Epithelial cell of esophagus (primary cell): Measurements from ENCODE around the gene FTSJ3.
"Not testable (repeated sequence)": the region's sequence is repeated elsewhere in the genome, so short reads cannot be mapped to it uniquely, and the experiment has no call there.

Source experiments
- DNase-seq: peaks from one replicate; pipeline ENCODE4 v3.0.0; 2010; ENCODE audit warnings: low read depth
- H3K4me3 ChIP-seq: 2 replicates; pipeline ENCODE4 v1.5.1; 2011; ENCODE audit warnings: mild to moderate bottlenecking, low read length, control low read depth
- CTCF ChIP-seq: IDR thresholded peaks from 2 replicates; pipeline ENCODE4 v1.5.1; 2011; ENCODE audit warnings: low read depth, mild to moderate bottlenecking, low read length, control low read depth, inconsistent platforms; ENCODE audit not compliant: insufficient read depth; ENCODE audit errors: missing control alignments

The FTSJ3 gene

GRCh38 chr17:63798572-63799106, 28.8 kb downstream of the FTSJ3 start:
- no peak overlapping the region for H3K4me3 ChIP-seq
- TF ChIP-seq CTCF = no peak
- no peak for DNase-seq

- DNase-seq, H3K4me3 ChIP-seq: not testable (repeated sequence)
Measured at GRCh38 chr17:63796375-63796774, 31.1 kb downstream of the FTSJ3 start.

GRCh38 chr17:63792055-63792729, 35.3 kb downstream of the FTSJ3 start:
- no peak overlapping the region for H3K4me3 ChIP-seq
- TF ChIP-seq CTCF = peak; percentile 15
- peak; percentile 78 for DNase-seq

- H3K4me3 ChIP-seq = no peak overlapping the region
- TF ChIP-seq CTCF = no peak
- DNase-seq = no peak
Measured at GRCh38 chr17:63790057-63790456, 37.4 kb downstream of the FTSJ3 start.

- TF ChIP-seq CTCF = no peak
- DNase-seq = peak; percentile 96
Measured at GRCh38 chr17:63786971-63787711, 40.3 kb downstream of the FTSJ3 start.

GRCh38 chr17:63786117-63786516, 41.3 kb downstream of the FTSJ3 start:
- no peak overlapping the region for H3K4me3 ChIP-seq
- no peak for TF ChIP-seq CTCF
- DNase-seq = no peak

More at GRCh38 chr17:63786971-63787711, 40.3 kb downstream of the FTSJ3 start:
- no peak overlapping the region for H3K4me3 ChIP-seq

- peak; percentile 72 for DNase-seq
- H3K4me3 ChIP-seq = no peak overlapping the region
- no peak for TF ChIP-seq CTCF
Measured at GRCh38 chr17:63785556-63785955, 41.9 kb downstream of the FTSJ3 start.
